Effector CD4-positive, alpha-beta T cell (primary cell): ENCODE measurements around the gene PIGK.
"Not testable (repeated sequence)": the region's sequence is repeated elsewhere in the genome, so short reads cannot be mapped to it uniquely, and the experiment has no call there.

Experiments used
- DNase-seq: peaks from one replicate; pipeline ENCODE4 v3.0.0-alpha.2; 2020
- total RNA-seq: gene quantifications from one replicate; lab custom pipeline; 2026; lab: John Stamatoyannopoulos, UW

Gene PIGK
- 30.8 reads per million, percentile 57 among the genes with 10 or more reads in this experiment for total RNA-seq

- DNase-seq = peak; percentile 80
Observed at GRCh38 chr1:77219166-77219887, at the start of gene PIGK. Gene PIGK, minus strand, starts transcription at chr1:77219430. Its CDS starts 28 bp downstream, at chr1:77219402.

GRCh38 chr1:77267035-77267434, 47.8 kb upstream of the PIGK start:
- DNase-seq = no peak

- DNase-seq = no peak
Observed at GRCh38 chr1:77265180-77265579, 46.0 kb upstream of the PIGK start.

GRCh38 chr1:77263708-77264107, 44.5 kb upstream of the PIGK start:
- no peak for DNase-seq

- no peak for DNase-seq
Observed at GRCh38 chr1:77253211-77253610, 34.0 kb upstream of the PIGK start.

- no peak for DNase-seq
Observed at GRCh38 chr1:77250126-77250525, 30.9 kb upstream of the PIGK start.

GRCh38 chr1:77245830-77246229, 26.6 kb upstream of the PIGK start:
- DNase-seq = no peak

- DNase-seq = no peak
Observed at GRCh38 chr1:77239311-77239710, 20.1 kb upstream of the PIGK start.

GRCh38 chr1:77238462-77238861, 19.2 kb upstream of the PIGK start:
- no peak for DNase-seq

GRCh38 chr1:77234943-77235342, 15.7 kb upstream of the PIGK start:
- no peak for DNase-seq

GRCh38 chr1:77234096-77234495, 14.9 kb upstream of the PIGK start:
- DNase-seq = no peak

GRCh38 chr1:77232829-77233228, 13.6 kb upstream of the PIGK start:
- no peak for DNase-seq

GRCh38 chr1:77230051-77230450, 10.8 kb upstream of the PIGK start:
- DNase-seq = no peak

GRCh38 chr1:77228836-77229235, 9.6 kb upstream of the PIGK start:
- no peak for DNase-seq

- DNase-seq = no peak
Observed at GRCh38 chr1:77227381-77227780, 8.2 kb upstream of the PIGK start.

- no peak for DNase-seq
Observed at GRCh38 chr1:77222496-77222895, 3.3 kb upstream of the PIGK start.

GRCh38 chr1:77220687-77221463, 1.6 kb upstream of the PIGK start:
- no peak for DNase-seq

GRCh38 chr1:77218477-77219165, 609 bp downstream of the PIGK start:
- no peak for DNase-seq

GRCh38 chr1:77204043-77204442, 15.2 kb downstream of the PIGK start:
- not testable (repeated sequence) for DNase-seq

GRCh38 chr1:77202751-77203150, 16.5 kb downstream of the PIGK start:
- DNase-seq = no peak

GRCh38 chr1:77200806-77201205, 18.4 kb downstream of the PIGK start:
- no peak for DNase-seq

GRCh38 chr1:77200293-77200692, 18.9 kb downstream of the PIGK start:
- DNase-seq = no peak

GRCh38 chr1:77197351-77197750, 21.9 kb downstream of the PIGK start:
- DNase-seq = no peak

GRCh38 chr1:77193951-77194350, 25.3 kb downstream of the PIGK start:
- no peak for DNase-seq
